ENCODE data around the gene C1orf226.
"Not testable (repeated sequence)": the region's sequence is repeated elsewhere in the genome, so short reads cannot be mapped to it uniquely, and the experiment has no call there.

The C1orf226 gene

DNA sequence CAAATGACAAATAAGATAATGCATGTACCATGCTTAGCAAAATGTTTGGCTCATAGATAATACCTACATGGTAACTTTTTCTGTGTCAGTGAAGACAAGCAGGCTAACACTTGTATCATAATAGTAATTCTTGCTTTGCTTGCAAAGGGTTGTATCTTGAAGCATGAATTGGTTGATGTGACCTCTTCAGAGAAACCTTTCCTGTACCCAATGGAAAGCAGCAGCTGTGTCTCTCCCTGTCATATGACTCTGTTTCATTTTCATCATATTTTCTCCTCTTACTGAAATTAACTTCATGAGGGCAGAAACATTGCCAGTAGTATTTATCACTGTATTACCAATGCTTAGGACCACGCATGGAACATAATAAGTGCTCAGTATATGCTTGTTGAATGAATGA is 26.0 kb downstream of the C1orf226 start:
- no peak for DNase-seq (ENCODE audit: low spot score)

- DNase-seq (ENCODE audit: low spot score), result peak; percentile 1
Observed at GRCh38 chr1:162412002-162412401, 30.5 kb downstream of the C1orf226 start, which contains the start of gene SH2D1B. SH2D1B (minus strand) TSS chr1:162412136; CDS start chr1:162412016, 120 bp downstream.

GRCh38 chr1:162416215-162416614 is 34.7 kb downstream of the C1orf226 start:
- no peak for DNase-seq (ENCODE audit: low spot score)

- no peak for DNase-seq (ENCODE audit: low spot score)
Observed at GRCh38 chr1:162416909-162417308, 35.4 kb downstream of the C1orf226 start.

DNA sequence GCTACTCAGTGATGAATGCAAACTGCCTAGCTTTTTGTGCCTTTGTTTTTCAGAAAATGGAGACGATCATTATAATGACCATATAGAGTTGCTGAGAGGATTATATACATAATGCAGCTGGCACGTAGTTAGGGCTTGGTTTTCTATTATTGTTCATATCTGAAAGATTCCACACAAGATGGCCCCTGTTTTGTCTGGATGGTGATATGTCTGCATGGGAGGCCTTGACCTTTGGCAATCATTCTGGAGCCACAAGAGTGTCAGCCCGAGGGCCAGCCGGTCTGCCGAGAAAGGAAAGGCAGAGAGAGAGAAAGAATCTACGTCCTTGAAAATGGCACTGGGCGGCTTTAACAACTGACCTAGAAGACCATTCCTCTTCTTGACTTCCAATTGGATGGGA is 36.1 kb downstream of the C1orf226 start:
- no peak for DNase-seq (ENCODE audit: low spot score)

- not testable (repeated sequence) for DNase-seq (ENCODE audit: low spot score)
Observed at GRCh38 chr1:162418584-162418983, 37.1 kb downstream of the C1orf226 start.

DNA sequence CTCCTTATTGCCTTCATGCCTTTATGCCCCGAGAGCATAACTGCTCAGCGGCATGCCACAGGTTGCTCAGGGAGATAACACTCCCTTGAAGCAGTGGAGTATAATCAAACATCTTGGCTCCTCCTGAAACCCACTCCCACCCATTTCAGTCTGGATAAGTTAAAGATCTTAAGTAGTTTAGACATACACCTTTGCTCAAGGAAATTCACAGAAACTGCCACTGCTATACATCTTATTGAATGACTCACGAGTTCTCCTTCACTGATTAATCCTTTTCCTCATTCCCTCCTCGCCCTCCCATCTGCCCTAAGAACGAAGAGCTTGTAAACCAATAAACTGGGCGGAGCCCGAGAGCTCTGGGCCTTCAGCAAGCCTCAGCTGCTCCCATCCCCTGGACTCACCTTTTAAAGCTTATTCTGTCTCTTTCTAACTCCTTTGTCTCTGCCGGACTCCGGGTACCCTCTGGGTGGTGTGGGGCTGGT is 38.0 kb downstream of the C1orf226 start:
- DNase-seq (ENCODE audit: low spot score), result not testable (repeated sequence)

DNA sequence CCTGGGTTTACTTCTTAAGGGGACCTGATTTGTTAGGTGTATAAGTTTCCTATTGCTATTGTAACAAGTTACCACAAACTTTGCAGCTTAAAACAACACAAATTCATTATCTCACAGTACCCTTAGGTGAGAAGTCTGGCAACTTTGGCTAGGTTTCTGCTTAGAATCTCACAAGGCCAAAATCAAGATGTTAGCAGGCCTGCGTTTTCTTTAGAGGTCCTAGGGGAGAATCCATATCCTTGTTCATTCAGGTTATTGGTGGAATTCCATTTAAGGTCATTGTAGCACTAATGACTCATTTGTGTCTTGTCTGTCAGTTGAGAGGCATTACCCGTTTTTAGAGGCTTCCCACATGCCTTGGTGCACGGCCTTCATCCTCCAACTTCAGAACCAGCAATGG is 38.6 kb downstream of the C1orf226 start:
- DNase-seq (ENCODE audit: low spot score), result no peak

DNA sequence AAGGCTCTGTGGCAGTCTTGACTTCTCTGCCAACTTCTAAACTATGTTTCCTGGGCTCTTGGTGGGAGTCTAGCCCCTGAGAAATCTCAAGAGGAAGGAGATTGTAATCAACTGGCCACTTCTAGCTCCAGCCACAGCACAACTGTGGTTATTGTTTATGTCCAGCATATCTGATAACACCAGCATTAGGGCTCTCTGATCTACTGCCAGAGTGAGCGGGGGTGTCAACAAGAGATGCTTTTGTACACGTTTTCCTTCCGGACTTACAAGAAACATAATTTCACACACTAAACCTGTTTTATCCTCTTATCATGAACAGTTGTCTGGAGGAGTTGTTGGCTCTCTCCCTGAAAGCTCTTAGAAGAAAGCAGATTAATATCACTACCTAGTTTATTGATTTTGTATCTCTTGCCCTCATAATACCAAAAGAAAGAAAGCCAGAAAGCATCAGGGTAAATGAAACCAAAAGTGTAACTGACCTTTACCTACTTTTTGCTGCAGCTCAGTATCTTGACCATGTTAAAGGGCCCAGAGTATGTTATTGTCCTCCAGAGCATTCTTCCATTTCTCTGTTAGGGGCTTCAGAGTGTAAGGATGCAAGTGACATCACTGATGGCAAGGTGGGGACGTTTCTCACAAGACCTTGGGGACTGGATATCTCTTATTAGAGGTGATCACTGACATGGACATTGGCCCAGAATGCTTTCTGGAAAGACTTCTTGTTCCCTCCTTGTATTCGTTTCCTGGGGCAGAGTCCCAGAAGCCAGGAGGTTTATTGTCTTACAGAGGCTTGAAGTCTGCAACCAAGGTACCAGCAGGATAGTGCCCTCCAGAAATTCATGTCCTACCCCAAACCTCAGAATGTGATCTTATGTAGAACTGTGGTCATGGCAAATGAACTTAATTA is 40.0 kb downstream of the C1orf226 start:
- no peak for DNase-seq (ENCODE audit: low spot score)

DNA sequence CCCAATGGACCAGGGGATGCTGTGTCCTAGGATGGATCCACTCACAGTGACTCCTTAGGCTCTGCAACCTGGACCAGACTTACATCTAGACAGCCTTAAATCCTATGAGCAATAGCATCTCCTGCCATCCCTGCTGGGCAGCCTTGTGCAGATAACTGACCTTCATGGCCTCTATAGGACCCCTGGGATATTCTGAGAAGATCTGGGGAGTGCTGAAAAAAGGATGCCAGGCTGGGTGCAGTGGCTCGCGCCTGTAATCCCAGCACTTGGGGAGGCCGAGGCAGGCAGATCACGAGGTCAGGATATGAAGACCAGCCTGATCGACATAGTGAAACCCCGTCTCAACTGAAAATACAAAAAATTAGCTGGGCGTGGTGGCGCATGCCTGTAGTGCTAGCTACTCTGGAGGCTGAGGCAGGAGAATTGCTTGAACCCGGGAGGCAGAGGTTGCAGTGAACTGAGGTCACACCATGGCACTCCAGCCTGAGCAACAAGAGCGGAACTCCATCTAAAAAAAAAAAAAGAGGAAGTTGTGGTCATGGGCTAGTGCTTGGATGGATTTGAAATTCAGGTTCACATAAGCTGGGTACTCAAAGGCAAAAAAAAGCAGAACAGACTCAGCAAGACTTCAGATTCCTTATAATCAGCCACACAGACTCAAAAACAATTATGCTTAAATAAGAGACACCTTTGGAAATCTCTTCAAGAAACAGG is 41.3 kb downstream of the C1orf226 start:
- DNase-seq (ENCODE audit: low spot score), result no peak

DNA sequence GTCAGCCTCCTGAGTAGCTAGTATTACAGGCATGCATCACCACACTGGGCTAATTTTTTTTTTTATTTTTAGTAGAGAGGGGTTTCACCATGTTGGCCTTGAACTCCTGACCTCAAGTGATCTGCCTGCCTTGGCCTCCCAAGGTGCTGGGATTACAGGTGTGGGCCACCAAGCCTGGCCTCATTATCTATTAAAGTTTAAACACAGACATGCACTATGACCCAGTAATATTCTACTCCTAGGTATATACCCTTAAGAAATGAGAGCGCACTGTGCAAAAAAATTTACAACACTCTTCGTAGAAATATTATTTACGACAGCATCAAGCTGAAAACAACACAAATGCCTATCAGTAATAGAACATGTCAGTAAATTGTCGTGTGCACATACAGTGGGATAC is 49.1 kb downstream of the C1orf226 start:
- no peak for DNase-seq (ENCODE audit: low spot score)

DNA sequence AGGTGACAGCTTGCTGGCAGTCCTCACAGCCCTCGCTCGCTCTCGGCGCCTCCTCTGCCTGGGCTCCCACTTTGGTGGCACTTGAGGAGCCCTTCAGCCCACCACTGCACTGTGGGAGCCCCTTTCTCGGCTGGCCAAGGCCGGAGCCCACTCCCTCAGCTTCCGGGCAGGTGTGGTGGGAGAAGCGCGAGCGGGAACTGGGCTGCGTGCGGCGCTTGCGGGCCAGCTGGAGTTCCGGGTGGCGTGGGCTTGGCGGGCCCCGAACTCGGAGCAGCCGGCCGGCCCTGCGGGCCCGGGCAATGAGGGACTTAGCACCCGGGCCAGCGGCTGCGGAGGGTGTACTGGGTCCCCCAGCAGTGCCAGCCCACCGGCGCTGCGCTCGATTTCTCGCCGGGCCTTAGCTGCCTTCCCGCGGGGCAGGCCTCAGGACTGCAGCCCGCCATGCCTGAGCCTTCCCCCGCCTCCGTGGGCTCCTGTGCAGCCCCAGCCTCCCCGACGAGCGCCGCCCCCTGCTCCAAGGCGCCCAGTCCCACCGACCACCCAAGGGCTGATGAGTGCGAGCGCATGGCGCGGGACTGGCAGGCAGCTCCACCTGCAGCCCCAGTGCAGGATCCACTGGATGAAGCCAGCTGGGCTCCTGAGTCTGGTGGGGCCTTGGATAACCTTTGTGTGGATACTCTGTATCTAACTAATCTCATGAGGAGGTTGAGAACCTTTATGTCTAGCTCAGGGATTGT is 51.6 kb downstream of the C1orf226 start:
- not testable (repeated sequence) for DNase-seq (ENCODE audit: low spot score)
